GM12875 (cell line): ENCODE data around the gene SNN.

ENCODE experiments used
- H3K4me3 ChIP-seq: one replicate; pipeline ENCODE4 v1.5.1; 2011; ENCODE audit warnings: low read depth, low read length, control low read depth
- CTCF ChIP-seq: IDR thresholded peaks from 2 replicates; pipeline ENCODE4 v1.5.1; 2011; ENCODE audit warnings: low read depth, mild to moderate bottlenecking, control low read depth, inconsistent platforms, low read length, moderate library complexity, borderline replicate concordance; ENCODE audit not compliant: insufficient read depth

SNN gene

GRCh38 chr16:11624636-11625607, 43.3 kb upstream of the SNN start:
- H3K4me3 ChIP-seq, result no peak overlapping the region
- no peak for TF ChIP-seq CTCF

- H3K4me3 ChIP-seq, result no peak overlapping the region
- no peak for TF ChIP-seq CTCF
Observed at GRCh38 chr16:11625769-11626168, 42.5 kb upstream of the SNN start.

DNA sequence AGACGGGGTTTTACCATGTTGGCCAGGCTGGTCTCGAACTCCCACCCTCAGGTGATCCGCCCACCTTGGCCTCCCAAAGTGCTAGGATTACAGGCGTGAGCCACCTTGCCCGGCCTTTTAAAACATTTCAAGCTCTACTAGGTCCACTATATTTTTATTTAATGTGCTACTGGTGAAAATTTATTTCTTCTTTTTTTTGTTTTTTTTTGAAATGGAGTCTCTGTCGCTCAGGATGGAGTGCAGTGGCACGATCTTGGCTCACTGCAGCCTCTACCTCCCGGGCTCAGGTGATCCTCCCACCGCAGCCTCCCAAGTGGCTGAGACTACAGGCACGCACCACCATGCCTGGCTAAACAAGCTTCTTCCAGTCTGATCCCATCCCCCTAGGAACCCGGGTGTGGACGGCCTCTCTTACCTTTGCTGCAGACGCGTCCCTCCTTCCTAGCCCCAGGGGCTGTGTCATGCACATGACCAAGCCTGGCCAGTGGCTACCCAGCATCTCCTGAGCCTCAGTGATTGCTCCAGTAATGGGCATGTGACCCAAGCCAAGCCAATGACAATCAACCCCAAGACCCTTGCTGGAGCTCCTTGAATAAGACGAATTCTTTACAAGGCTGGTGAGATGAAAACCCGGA, 41.5 kb upstream of the SNN start:
- no peak for TF ChIP-seq CTCF
- H3K4me3 ChIP-seq, result no peak overlapping the region

DNA sequence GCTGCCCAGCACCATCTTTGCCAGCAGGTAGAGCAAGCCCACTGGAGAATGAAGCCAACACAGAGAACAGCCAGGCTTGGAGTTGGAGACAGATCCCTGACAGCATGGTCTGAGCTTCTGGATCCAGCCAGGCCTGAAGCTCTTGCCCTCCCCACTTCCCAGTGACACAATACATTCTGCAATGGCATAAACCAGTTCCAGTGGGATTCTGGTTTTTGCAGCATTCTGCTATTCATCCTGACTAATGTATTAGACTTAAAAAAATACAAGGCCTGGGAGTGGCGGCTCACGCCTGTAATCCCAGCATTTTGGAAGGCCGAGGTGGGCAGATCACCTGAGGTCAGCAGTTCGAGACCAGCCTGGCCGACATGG, 41.0 kb upstream of the SNN start:
- TF ChIP-seq CTCF, result no peak
- H3K4me3 ChIP-seq, result no peak overlapping the region

- H3K4me3 ChIP-seq, result no peak overlapping the region
- no peak for TF ChIP-seq CTCF
Observed at GRCh38 chr16:11627822-11628457, 40.3 kb upstream of the SNN start.

GRCh38 chr16:11629071-11630030, 38.9 kb upstream of the SNN start:
- TF ChIP-seq CTCF, result no peak
- H3K4me3 ChIP-seq, result no peak overlapping the region
